Left kidney (tissue), 2 donors: ENCODE measurements around the gene MAP3K19. TPM values are rescaled to one million over a fixed set of nuclear protein-coding genes. Genes with fewer than 3 reads are reported as not detected.
"Not testable (repeated sequence)": the region's sequence is repeated elsewhere in the genome, so short reads cannot be mapped to it uniquely, and the experiment has no call there.

Experiments used
- DNase-seq: peaks from one replicate; pipeline ENCODE4 v3.0.0-alpha.2; 2013
- polyA plus RNA-seq: library from polyadenylated mRNA; unstranded; fragments of 120-200 nt; gene quantifications from one replicate; pipeline ENCODE4 v1.2.1, GENCODE V29; 2013; ENCODE audit not compliant: insufficient read length

The MAP3K19 gene
- polyA plus RNA-seq, 1 donor = 0.73 TPM

GRCh38 chr2:135050684-135051083 is 3.4 kb upstream of the MAP3K19 start:
- DNase-seq = no peak

DNA sequence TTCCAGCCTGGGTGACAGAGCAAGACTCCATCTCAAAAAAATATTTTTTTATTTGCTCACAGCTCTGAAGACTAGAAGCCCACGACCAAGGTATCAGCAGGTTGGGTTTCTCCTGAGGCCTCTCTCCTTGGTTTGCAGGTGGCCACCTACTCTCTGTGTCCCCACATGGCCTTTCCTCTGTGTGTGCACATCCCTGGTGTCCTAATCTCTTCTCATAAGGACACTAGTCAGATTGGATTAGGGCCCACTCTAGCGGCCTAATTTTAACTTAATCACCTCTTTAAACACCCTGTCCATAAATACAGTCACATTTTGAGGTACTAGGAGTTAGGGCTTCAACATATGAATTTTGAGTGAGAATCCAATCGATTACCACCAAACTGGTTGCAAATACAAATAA is 2.9 kb upstream of the MAP3K19 start:
- no peak for DNase-seq

DNA sequence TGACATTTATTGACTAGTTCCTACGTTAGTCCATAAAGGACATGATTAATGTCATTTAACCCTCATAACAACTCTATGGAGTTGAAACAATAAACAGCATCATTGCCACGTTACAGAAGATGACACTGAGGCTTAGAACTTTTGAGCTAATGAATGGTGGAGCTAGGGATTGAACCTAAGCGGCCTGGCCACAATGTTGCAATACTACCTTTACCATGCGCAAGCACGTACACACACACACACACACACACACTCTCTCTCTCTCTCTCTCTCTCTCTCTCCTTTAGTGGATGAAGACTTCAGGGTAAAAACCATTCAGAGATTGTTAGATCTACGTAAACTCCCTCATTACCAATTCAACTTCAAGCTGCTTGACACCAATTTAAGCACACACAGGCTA is 875 bp upstream of the MAP3K19 start:
- no peak for DNase-seq

DNA sequence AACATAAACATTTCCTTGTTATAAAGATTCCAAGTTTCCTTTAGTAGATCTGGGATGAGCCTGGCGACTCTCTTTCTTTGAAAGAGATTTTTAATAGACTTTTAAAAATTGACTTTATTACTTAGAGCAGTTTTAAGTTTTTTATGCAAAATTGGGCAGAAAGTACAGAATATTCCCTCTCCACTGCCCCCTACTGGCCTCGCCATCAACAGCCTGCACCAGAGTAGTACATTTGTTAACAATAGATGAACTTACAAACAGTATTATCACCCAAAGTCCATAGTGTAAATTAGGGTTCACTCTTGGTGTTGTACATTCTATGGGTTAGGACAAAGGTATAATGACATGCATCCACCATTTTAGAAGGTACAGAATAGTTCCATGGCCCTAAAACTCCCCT is 3.9 kb downstream of the MAP3K19 start:
- DNase-seq = no peak

DNA sequence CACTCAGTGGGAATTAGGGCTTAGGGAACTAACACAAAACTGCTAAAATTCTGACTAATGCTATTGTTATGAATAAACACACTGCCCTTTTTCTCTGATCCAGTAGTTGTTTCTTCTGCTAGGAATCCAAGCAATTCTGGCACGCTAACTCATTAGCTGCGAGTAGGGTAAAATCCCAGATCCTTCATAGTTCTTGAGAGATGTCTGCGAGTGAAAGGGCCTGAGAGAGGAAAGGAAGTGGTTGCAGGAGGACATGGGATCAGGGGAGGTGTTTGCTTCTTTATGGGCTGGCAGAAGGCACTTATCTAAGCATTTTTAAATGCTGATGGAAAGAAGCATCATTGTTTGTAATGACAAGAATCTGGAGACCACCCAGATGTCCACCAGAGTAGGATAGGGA is 9.4 kb downstream of the MAP3K19 start:
- no peak for DNase-seq

DNA sequence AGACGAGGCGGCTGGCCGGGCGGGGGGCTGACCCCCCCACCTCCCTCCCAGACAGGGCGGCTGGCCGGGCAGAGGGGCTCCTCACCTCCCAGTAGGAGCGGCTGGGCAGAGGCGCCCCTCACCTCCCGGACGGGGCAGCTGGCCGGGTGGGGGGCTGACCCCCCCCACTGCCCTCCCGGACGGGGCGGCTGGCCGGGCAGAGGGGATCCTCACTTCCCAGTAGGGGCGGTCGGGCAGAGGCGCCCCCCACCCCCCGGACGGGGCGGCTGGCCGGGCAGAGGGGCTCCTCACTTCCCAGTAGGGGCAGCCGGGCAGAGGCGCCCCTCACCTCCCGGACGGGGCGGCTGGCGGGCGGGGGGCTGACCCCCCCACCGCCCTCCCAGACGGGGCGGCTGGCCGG is 14.0 kb downstream of the MAP3K19 start:
- DNase-seq = not testable (repeated sequence)

GRCh38 chr2:135030826-135031225 is 16.4 kb downstream of the MAP3K19 start:
- DNase-seq = peak; percentile 60

DNA sequence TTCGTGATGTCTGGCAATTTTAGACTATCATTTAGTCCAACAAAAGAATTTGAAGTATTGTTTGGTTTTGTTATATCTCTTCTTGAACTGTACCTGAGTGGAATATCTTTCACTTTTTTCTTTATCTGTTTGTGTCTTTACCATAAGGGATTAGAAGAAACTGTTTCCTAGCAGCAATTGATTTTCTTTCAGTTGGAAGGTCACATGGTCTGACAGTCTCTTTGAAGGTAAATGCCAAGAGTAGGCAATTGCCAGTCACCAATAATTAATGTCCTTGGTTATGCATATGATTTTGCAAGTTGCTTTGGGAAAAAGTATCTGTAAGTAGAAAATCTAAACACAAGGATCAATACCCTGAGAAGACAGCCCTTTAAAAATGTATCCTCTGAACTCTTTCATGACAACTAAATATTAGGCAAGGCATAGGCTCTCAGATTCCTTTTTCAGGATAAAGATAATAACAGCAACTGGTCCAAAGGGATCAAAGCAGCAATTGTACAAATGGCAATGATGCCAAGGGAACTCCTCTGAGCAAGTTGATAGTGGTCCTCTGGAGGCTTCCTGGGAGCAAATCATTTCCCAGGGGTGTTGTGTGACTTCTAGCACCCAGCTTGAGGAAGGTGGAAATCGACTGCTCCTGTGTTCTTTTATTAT is 17.6 kb downstream of the MAP3K19 start:
- DNase-seq = no peak

DNA sequence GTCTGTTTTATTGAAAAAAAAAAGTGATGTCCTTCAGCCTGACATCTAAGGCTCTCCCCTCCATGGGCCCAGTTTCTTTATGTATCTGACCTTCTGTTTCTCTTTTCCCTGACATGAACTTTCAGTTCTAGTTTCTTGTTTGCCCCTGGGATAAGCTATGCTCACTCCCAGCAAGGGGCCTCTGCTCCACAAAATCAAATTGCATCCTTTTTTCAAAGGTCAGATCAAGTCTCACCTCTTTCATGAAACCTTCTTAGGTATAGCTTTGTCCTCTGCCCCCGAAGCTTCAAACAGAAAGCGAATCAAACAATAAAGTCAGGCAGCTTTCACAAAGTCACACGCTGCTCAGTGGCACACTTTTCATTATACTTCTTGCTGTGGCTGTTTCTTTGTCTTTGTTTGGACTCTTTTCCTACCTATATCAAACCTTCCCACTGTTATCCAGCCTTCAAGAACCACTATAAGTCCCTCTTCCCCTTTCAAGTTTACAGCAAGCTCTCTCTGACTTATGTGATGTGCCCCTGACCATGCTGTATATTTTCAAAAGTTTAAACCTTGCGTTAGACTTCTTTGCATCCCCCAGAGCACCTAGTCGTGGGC is 23.3 kb downstream of the MAP3K19 start:
- DNase-seq = no peak

GRCh38 chr2:135022952-135023880 is 24.0 kb downstream of the MAP3K19 start:
- no peak for DNase-seq

- DNase-seq = no peak
Measured at GRCh38 chr2:135021618-135022017, 25.6 kb downstream of the MAP3K19 start.

- DNase-seq = no peak
Measured at GRCh38 chr2:135011633-135012032, 35.6 kb downstream of the MAP3K19 start.

- no peak for DNase-seq
Measured at GRCh38 chr2:135010200-135010942, 36.9 kb downstream of the MAP3K19 start.

DNA sequence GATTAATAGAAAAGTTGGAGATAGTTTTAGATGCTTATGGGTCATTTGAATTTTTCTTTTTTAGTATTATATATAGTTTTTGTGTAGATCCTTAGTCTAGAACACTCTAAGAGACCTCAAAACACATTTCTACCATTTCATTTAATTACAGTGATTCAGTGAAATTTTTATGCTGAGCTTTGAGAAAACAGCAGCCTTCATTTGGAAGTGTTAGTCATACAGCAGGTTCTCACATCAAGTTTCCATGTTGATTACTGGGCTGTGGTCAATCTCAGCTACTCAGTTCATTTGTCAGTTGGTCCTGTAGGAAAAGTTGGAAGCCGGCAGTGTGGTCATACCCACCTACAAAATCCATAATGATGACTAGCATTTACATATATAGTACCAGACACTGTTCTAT is 37.9 kb downstream of the MAP3K19 start:
- no peak for DNase-seq

GRCh38 chr2:135005753-135006152 is 41.5 kb downstream of the MAP3K19 start:
- DNase-seq = no peak

- peak; percentile 49 for DNase-seq
Measured at GRCh38 chr2:135004005-135004746, 43.1 kb downstream of the MAP3K19 start.

DNA sequence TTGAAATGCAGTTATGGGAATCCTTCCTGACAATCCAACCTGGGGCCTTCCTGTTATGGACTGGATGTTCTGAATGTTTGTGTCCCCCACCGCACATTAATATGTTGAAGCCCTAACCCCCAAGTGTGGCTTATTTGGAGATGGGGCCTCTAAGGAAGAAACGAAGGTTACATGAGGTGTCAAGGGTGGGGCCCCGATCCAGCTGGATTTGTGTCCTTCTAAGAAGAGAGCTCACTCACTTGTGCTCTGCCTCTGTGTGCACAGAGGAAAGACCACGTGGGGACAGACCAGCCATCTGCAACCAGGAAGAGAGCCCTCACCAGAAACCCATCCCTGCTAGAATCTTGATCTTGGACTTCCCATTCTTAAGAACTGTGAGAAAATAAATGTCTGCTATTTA is 44.4 kb downstream of the MAP3K19 start:
- no peak for DNase-seq

- DNase-seq = no peak
Measured at GRCh38 chr2:134999521-134999920, 47.7 kb downstream of the MAP3K19 start.

DNA sequence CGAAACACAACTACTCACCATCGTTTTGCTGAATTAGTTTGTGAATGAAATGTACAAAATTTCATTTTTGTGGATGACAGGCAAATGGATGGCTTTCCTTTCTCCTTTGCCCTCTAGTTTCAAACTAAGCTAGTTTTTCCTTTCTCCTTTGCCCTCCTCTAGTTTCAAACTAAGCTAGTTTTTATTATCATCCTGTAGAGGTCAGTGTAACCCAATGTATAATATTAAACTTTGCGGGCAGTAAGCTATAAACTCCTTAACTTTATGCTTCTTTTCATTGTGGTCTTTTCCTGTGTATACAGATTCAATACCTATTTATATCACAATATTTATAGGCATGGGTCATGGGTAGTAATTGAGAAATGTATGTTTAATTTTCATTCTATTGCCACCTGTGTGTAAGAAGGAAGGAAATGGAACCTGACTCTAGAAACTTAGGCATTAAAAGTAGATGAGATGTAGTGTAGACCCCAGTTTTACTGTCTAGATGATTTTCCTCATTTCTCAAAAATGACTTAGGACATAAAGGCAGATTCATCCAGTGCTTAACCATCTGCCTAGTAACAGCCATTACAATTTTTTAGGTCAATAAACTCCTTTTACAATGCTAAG is 58.1 kb downstream of the MAP3K19 start:
- peak; percentile 36 for DNase-seq

- no peak for DNase-seq
Measured at GRCh38 chr2:134985061-134985460, 62.2 kb downstream of the MAP3K19 start.

GRCh38 chr2:134982603-134983002 is 64.6 kb downstream of the MAP3K19 start:
- no peak for DNase-seq
